ENCODE measurements around the gene VSTM5. TPM values are rescaled to one million over a fixed set of nuclear protein-coding genes. Genes with fewer than 3 reads are reported as not detected.

VSTM5 gene
- total RNA-seq, 1 donor from 2014 or later, result 0.56 TPM

- Mint-ChIP-seq H3K27ac (ENCODE audit: unreplicated experiment) (no peak overlapping the region), H3K27me3 (ENCODE audit: unreplicated experiment) (peaks cover 2% of the 10 kb centered on the region), H3K9me3 (ENCODE audit: unreplicated experiment) (no peaks in the 10 kb centered on the region), H3K4me3 (ENCODE audit: unreplicated experiment) (no peak overlapping the region), H3K4me1 (ENCODE audit: unreplicated experiment) (no peaks in the 10 kb centered on the region), H3K36me3 (ENCODE audit: low read depth, unreplicated experiment) (peaks cover 36% of the 10 kb centered on the region)
- no peak for TF ChIP-seq CTCF (IDR thresholded peaks at IDR 0.05; ENCODE audit: unreplicated experiment)
- DNase-seq (ENCODE audit: low spot score), result no peak
Observed at GRCh38 chr11:93804879-93805278, 45.5 kb downstream of the VSTM5 start.

DNA sequence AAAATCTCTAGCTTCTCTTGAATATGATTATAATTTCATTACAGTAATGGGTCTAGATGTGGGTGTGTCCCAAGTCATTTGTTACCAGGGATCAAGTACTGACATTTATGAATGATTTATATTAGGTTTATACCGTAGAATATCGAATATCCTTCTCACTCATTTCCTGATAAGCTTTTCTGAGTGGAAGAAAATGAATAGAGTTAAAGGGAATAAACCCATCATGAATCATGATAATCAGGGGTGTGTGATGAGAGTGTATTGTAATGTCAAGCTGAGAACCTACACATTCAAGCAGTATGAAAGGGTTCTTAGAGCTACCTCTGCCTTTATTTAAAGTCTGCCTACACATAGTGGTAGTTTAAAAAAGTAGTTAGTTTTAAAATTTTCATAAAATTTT lies 49.1 kb downstream of the VSTM5 start:
- H3K36me3 Mint-ChIP-seq (ENCODE audit: low read depth, unreplicated experiment), result peaks cover 33% of the 10 kb centered on the region
- H3K9me3 Mint-ChIP-seq (ENCODE audit: unreplicated experiment), result no peaks in the 10 kb centered on the region
- H3K4me1 Mint-ChIP-seq (ENCODE audit: unreplicated experiment), result no peaks in the 10 kb centered on the region
- DNase-seq (ENCODE audit: low spot score), result no peak
- H3K4me3 Mint-ChIP-seq (ENCODE audit: unreplicated experiment), result no peak overlapping the region
- H3K27me3 Mint-ChIP-seq (ENCODE audit: unreplicated experiment), result peaks cover 2% of the 10 kb centered on the region
- H3K27ac Mint-ChIP-seq (ENCODE audit: unreplicated experiment), result no peak overlapping the region
- TF ChIP-seq CTCF (IDR thresholded peaks at IDR 0.05; ENCODE audit: unreplicated experiment), result no peak

GRCh38 chr11:93796441-93797231 lies 53.8 kb downstream of the VSTM5 start:
- H3K4me3 Mint-ChIP-seq (ENCODE audit: unreplicated experiment), result no peak overlapping the region
- H3K27me3 Mint-ChIP-seq (ENCODE audit: unreplicated experiment), result peaks cover 2% of the 10 kb centered on the region
- no peak overlapping the region for H3K27ac Mint-ChIP-seq (ENCODE audit: unreplicated experiment)
- no peak for DNase-seq (ENCODE audit: low spot score)
- H3K4me1 Mint-ChIP-seq (ENCODE audit: unreplicated experiment), result no peaks in the 10 kb centered on the region
- peaks cover 33% of the 10 kb centered on the region for H3K36me3 Mint-ChIP-seq (ENCODE audit: low read depth, unreplicated experiment)
- H3K9me3 Mint-ChIP-seq (ENCODE audit: unreplicated experiment), result no peaks in the 10 kb centered on the region
- no peak for TF ChIP-seq CTCF (IDR thresholded peaks at IDR 0.05; ENCODE audit: unreplicated experiment)

DNA sequence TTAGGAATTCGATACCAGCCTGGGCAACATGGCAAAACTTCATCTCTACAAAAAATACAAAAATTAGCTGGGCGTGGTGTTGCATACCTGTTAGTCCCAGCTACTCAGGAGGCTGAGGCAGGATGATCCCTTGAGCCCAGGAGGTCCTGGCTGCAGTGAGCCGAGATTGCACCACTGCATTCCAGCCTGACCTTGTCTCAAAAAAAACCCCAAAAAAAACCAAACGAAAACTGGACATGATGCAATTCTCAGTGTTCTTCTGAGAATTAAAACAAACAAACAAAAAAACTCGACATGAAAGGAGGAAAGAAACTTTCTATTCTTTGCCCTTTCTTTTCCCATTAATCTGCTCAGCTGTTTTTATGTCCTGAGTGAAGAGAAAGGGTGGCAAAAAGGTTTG lies 58.9 kb downstream of the VSTM5 start:
- no peaks in the 10 kb centered on the region for H3K9me3 Mint-ChIP-seq (ENCODE audit: unreplicated experiment)
- H3K27me3 Mint-ChIP-seq (ENCODE audit: unreplicated experiment), result peaks cover 2% of the 10 kb centered on the region
- H3K4me1 Mint-ChIP-seq (ENCODE audit: unreplicated experiment), result peaks cover 7% of the 10 kb centered on the region
- no peak overlapping the region for H3K4me3 Mint-ChIP-seq (ENCODE audit: unreplicated experiment)
- H3K36me3 Mint-ChIP-seq (ENCODE audit: low read depth, unreplicated experiment), result peaks cover 40% of the 10 kb centered on the region
- DNase-seq (ENCODE audit: low spot score), result no peak
- no peak for TF ChIP-seq CTCF (IDR thresholded peaks at IDR 0.05; ENCODE audit: unreplicated experiment)
- no peak overlapping the region for H3K27ac Mint-ChIP-seq (ENCODE audit: unreplicated experiment)

- DNase-seq (ENCODE audit: low spot score), result no peak
- Mint-ChIP-seq H3K36me3 (ENCODE audit: low read depth, unreplicated experiment) (peaks cover 18% of the 10 kb centered on the region), H3K9me3 (ENCODE audit: unreplicated experiment) (no peaks in the 10 kb centered on the region), H3K27ac (ENCODE audit: unreplicated experiment) (peak overlapping the region; percentile 95), H3K4me1 (ENCODE audit: unreplicated experiment) (peaks cover 25% of the 10 kb centered on the region), H3K27me3 (ENCODE audit: unreplicated experiment) (peaks cover under 1% of the 10 kb centered on the region), H3K4me3 (ENCODE audit: unreplicated experiment) (peak overlapping the region; percentile 96)
- no peak for TF ChIP-seq CTCF (IDR thresholded peaks at IDR 0.05; ENCODE audit: unreplicated experiment)
Observed at GRCh38 chr11:93784935-93785360, 65.5 kb downstream of the VSTM5 start.
